Astrocyte of the spinal cord (primary cell): ENCODE results near the gene CD27.

ENCODE experiments used
- DNase-seq: peaks from one replicate; pipeline ENCODE4 v3.0.0; 2011; ENCODE audit warnings: low read depth, low spot score
- H3K4me3 ChIP-seq: 2 replicates; pipeline ENCODE4 v1.5.1; 2011; ENCODE audit warnings: low read depth, mild to moderate bottlenecking, low read length, moderate library complexity
- CTCF ChIP-seq: IDR thresholded peaks from 2 replicates; pipeline ENCODE4 v1.5.1; 2012; ENCODE audit warnings: low read depth, mild to moderate bottlenecking, low read length, inconsistent platforms
- in situ Hi-C: cut with HindIII; loops from 2 replicates; pipeline ENCODE4 v1.10.0; 2017; ENCODE audit warnings: low sequenced_read_pairs

The CD27 gene

GRCh38 chr12:6444704-6445688 lies at the start of gene CD27:
Gene CD27 (plus strand): TSS chr12:6444955. CDS start chr12:6445096, 141 bp downstream.
- H3K4me3 ChIP-seq: no peak within 1 kb of the TSS
- no peak for DNase-seq

DNA sequence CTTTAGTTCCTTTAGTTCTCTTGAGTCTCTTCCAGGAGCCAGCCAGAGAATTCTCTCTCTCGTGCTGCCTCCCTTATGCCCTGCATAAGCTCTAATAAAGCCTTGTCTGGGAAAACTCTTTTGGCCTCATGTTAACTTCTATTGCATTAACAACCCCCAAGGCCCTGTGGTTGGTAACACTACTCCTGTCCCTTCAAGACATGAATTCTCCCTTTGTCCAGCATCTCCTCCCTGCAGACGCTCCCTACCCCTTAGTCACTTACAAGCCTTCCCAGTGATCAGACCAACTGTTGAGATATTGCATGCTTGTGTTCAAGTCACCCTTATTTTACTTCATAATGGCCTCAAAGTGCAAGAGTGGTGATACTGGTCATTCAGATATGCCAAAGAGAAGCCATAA lies 48.7 kb upstream of the CD27 start:
- in situ Hi-C loops: no loop called here
- TF ChIP-seq CTCF: no peak
- DNase-seq: no peak

More at GRCh38 chr12:6444704-6445688, at the start of gene CD27:
- TF ChIP-seq CTCF: no peak
- in situ Hi-C loops: no loop called here

GRCh38 chr12:6399884-6400644 lies 44.7 kb upstream of the CD27 start:
- no peak overlapping the region for H3K4me3 ChIP-seq
- TF ChIP-seq CTCF: no peak
- no peak for DNase-seq
- in situ Hi-C loops: no loop called here

More for the DNA sequence above, 48.7 kb upstream of the CD27 start:
- no peak overlapping the region for H3K4me3 ChIP-seq

- in situ Hi-C loops: no loop called here
- no peak for TF ChIP-seq CTCF
- H3K4me3 ChIP-seq: no peak overlapping the region
- DNase-seq: no peak
Measured at GRCh38 chr12:6404390-6404789, 40.4 kb upstream of the CD27 start.

- no peak for TF ChIP-seq CTCF
- in situ Hi-C loops: no loop called here
- no peak for DNase-seq
- no peak overlapping the region for H3K4me3 ChIP-seq
Measured at GRCh38 chr12:6405963-6406362, 38.8 kb upstream of the CD27 start.

DNA sequence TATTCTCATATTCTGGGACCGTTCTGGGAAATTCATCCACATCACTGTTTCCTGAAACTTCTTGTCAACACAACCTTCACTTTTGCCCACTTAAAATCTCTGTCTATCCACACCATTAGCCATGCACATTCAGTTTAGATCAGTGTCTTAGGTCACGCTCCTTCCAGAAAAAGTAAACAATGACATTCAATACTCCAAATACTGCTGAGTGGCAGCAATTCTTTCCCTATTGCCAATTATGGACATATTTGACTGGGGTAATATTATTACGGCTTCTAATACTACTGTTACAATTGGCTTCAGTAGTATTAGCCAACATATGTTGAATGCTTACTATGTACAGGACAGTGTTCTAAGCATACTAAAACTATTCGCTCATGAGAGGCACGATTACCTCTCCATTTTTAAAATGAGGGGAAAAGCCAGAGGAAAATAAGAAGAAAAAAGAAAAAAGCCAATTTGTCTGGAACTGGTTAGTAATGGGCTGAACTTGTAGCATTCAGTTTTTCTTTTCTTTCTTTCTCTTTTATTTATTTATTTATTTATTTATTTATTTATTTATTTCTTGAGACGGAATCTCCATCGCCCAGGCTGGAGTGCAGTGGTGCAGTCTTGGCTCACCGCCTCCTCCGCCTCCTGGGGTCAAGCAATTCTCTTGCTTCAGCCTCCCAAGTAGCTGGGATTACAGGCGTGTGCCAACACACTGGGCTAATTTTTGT lies 37.4 kb upstream of the CD27 start:
- H3K4me3 ChIP-seq: no peak overlapping the region
- in situ Hi-C loops: no loop called here
- no peak for DNase-seq
- no peak for TF ChIP-seq CTCF
